ENCODE measurements around the gene FEM1B. TPM values are rescaled to one million over a fixed set of nuclear protein-coding genes. Genes with fewer than 3 reads are reported as not detected.

FEM1B gene
- total RNA-seq, 2 experiments from 2014 or later: 37.0 to 44.1 TPM

- Mint-ChIP-seq H3K36me3 (no peaks in the 10 kb centered on the region), H3K4me1 (peaks cover 9% of the 10 kb centered on the region), H3K27me3 (no peaks in the 10 kb centered on the region), H3K27ac (no peak overlapping the region), H3K4me3 (no peak overlapping the region), H3K9me3 (no peaks in the 10 kb centered on the region)
- no peak for DNase-seq
These were observed 4.7 kb upstream of the FEM1B start for GRCh38 chr15:68272721-68273271.

- H3K9me3 Mint-ChIP-seq: no peaks in the 10 kb centered on the region
- H3K4me1 Mint-ChIP-seq: peaks cover 13% of the 10 kb centered on the region
- peaks cover 8% of the 10 kb centered on the region for H3K36me3 Mint-ChIP-seq
- no peak overlapping the region for H3K4me3 Mint-ChIP-seq
- no peak for DNase-seq
- no peaks in the 10 kb centered on the region for H3K27me3 Mint-ChIP-seq
- no peak overlapping the region for H3K27ac Mint-ChIP-seq
These were observed 3.2 kb upstream of the FEM1B start for GRCh38 chr15:68274201-68274848.

GRCh38 chr15:68275165-68275746, 2.3 kb upstream of the FEM1B start:
- DNase-seq: no peak
- H3K27ac Mint-ChIP-seq: no peak overlapping the region
- H3K9me3 Mint-ChIP-seq: no peaks in the 10 kb centered on the region
- no peaks in the 10 kb centered on the region for H3K27me3 Mint-ChIP-seq
- peaks cover 16% of the 10 kb centered on the region for H3K36me3 Mint-ChIP-seq
- H3K4me3 Mint-ChIP-seq: no peak overlapping the region
- H3K4me1 Mint-ChIP-seq: peaks cover 19% of the 10 kb centered on the region

- Mint-ChIP-seq H3K4me1 (peaks cover 33% of the 10 kb centered on the region), H3K27ac (peak overlapping the region; percentile 99), H3K4me3 (peak overlapping the region; percentile 98), H3K27me3 (no peaks in the 10 kb centered on the region), H3K36me3 (peaks cover 20% of the 10 kb centered on the region), H3K9me3 (no peaks in the 10 kb centered on the region)
- no peak for DNase-seq
These were observed 877 bp upstream of the FEM1B start for GRCh38 chr15:68276668-68277067.

GRCh38 chr15:68277131-68277602, 378 bp upstream of the FEM1B start:
- Mint-ChIP-seq H3K4me3 (peak overlapping the region; percentile 98), H3K27ac (peak overlapping the region; percentile 99)
- DNase-seq: no peak

GRCh38 chr15:68278345-68278594, 725 bp downstream of the FEM1B start:
- no peaks in the 10 kb centered on the region for H3K9me3 Mint-ChIP-seq
- no peak for DNase-seq

More at GRCh38 chr15:68277131-68277602, 378 bp upstream of the FEM1B start:
- no peaks in the 10 kb centered on the region for H3K9me3 Mint-ChIP-seq
- peaks cover 38% of the 10 kb centered on the region for H3K4me1 Mint-ChIP-seq
- H3K36me3 Mint-ChIP-seq: peaks cover 24% of the 10 kb centered on the region
- no peaks in the 10 kb centered on the region for H3K27me3 Mint-ChIP-seq

GRCh38 chr15:68278595-68279405, 1.3 kb downstream of the FEM1B start:
- H3K36me3 Mint-ChIP-seq: peaks cover 26% of the 10 kb centered on the region
- no peaks in the 10 kb centered on the region for H3K27me3 Mint-ChIP-seq
- H3K4me3 Mint-ChIP-seq: peak overlapping the region; percentile 98
- peaks cover 42% of the 10 kb centered on the region for H3K4me1 Mint-ChIP-seq
- H3K9me3 Mint-ChIP-seq: no peaks in the 10 kb centered on the region
- H3K27ac Mint-ChIP-seq: peak overlapping the region; percentile 99
- DNase-seq: no peak

More at GRCh38 chr15:68278345-68278594, 725 bp downstream of the FEM1B start:
- peak overlapping the region; percentile 98 for H3K4me3 Mint-ChIP-seq
- peaks cover 24% of the 10 kb centered on the region for H3K36me3 Mint-ChIP-seq
- H3K4me1 Mint-ChIP-seq: peaks cover 40% of the 10 kb centered on the region
- no peaks in the 10 kb centered on the region for H3K27me3 Mint-ChIP-seq
- peak overlapping the region; percentile 99 for H3K27ac Mint-ChIP-seq

- Mint-ChIP-seq H3K9me3 (no peaks in the 10 kb centered on the region), H3K27me3 (no peaks in the 10 kb centered on the region), H3K4me1 (peaks cover 49% of the 10 kb centered on the region), H3K4me3 (peak overlapping the region; percentile 98), H3K36me3 (peaks cover 36% of the 10 kb centered on the region), H3K27ac (peak overlapping the region; percentile 99)
- no peak for DNase-seq
These were observed 2.5 kb downstream of the FEM1B start for GRCh38 chr15:68279779-68280753.

GRCh38 chr15:68281008-68281407, 3.5 kb downstream of the FEM1B start:
- peaks cover 58% of the 10 kb centered on the region for H3K4me1 Mint-ChIP-seq
- peak overlapping the region; percentile 98 for H3K4me3 Mint-ChIP-seq
- no peak for DNase-seq
- H3K27me3 Mint-ChIP-seq: no peaks in the 10 kb centered on the region
- H3K36me3 Mint-ChIP-seq: peaks cover 44% of the 10 kb centered on the region
- H3K27ac Mint-ChIP-seq: no peak overlapping the region
- H3K9me3 Mint-ChIP-seq: no peaks in the 10 kb centered on the region

- no peak for DNase-seq
- Mint-ChIP-seq H3K9me3 (no peaks in the 10 kb centered on the region), H3K36me3 (peaks cover 49% of the 10 kb centered on the region), H3K4me1 (peaks cover 65% of the 10 kb centered on the region), H3K27ac (no peak overlapping the region), H3K4me3 (no peak overlapping the region), H3K27me3 (no peaks in the 10 kb centered on the region)
These were observed 5.9 kb downstream of the FEM1B start for GRCh38 chr15:68283401-68283800.

GRCh38 chr15:68284616-68285258, 7.2 kb downstream of the FEM1B start:
- Mint-ChIP-seq H3K4me1 (peaks cover 74% of the 10 kb centered on the region), H3K27me3 (no peaks in the 10 kb centered on the region), H3K36me3 (peaks cover 39% of the 10 kb centered on the region), H3K9me3 (no peaks in the 10 kb centered on the region), H3K27ac (peak overlapping the region; percentile 9), H3K4me3 (no peak overlapping the region)
- DNase-seq: no peak

GRCh38 chr15:68285259-68285980, 7.9 kb downstream of the FEM1B start:
- H3K4me1 Mint-ChIP-seq: peaks cover 67% of the 10 kb centered on the region
- H3K27ac Mint-ChIP-seq: no peak overlapping the region
- no peaks in the 10 kb centered on the region for H3K9me3 Mint-ChIP-seq
- H3K27me3 Mint-ChIP-seq: no peaks in the 10 kb centered on the region
- DNase-seq: no peak
- no peak overlapping the region for H3K4me3 Mint-ChIP-seq
- H3K36me3 Mint-ChIP-seq: peaks cover 38% of the 10 kb centered on the region

GRCh38 chr15:68286256-68286655, 8.7 kb downstream of the FEM1B start:
- peaks cover 44% of the 10 kb centered on the region for H3K36me3 Mint-ChIP-seq
- DNase-seq: no peak
- H3K4me1 Mint-ChIP-seq: peaks cover 64% of the 10 kb centered on the region
- no peak overlapping the region for H3K4me3 Mint-ChIP-seq
- no peaks in the 10 kb centered on the region for H3K9me3 Mint-ChIP-seq
- no peaks in the 10 kb centered on the region for H3K27me3 Mint-ChIP-seq
- no peak overlapping the region for H3K27ac Mint-ChIP-seq
